HEK293 (cell line): ENCODE data around the gene RHBDD2.
"Not testable (repeated sequence)": the region's sequence is repeated elsewhere in the genome, so short reads cannot be mapped to it uniquely, and the experiment has no call there.

Experiments
- KLF9 ChIP-seq: fragments of 450-650 bp; formaldehyde crosslinking; IDR thresholded peaks from 2 replicates; pipeline ENCODE4 v1.5.1; 2016; ENCODE audit warnings: missing biosample characterization, missing genetic modification characterization, low read depth
- ZNF16 ChIP-seq: fragments of 450-650 bp; formaldehyde crosslinking; IDR thresholded peaks from 2 replicates; pipeline ENCODE4 v1.5.1; 2016; ENCODE audit warnings: low read depth, missing biosample characterization, missing genetic modification characterization
- ZNF2 ChIP-seq: fragments of 450-650 bp; formaldehyde crosslinking; IDR thresholded peaks from 2 replicates; pipeline ENCODE4 v1.5.1; 2016; ENCODE audit warnings: missing biosample characterization, missing genetic modification characterization
- ZNF202 ChIP-seq: fragments of 450-650 bp; formaldehyde crosslinking; IDR thresholded peaks from 2 replicates; pipeline ENCODE4 v1.5.1; 2016; ENCODE audit warnings: missing biosample characterization, missing genetic modification characterization, borderline replicate concordance
- ZNF670 ChIP-seq: fragments of 450-650 bp; formaldehyde crosslinking; IDR thresholded peaks from 2 replicates; pipeline ENCODE4 v1.5.1; 2016; ENCODE audit warnings: missing biosample characterization, missing genetic modification characterization, low read depth
- ZNF837 ChIP-seq: fragments of 450-650 bp; formaldehyde crosslinking; IDR thresholded peaks from 2 replicates; pipeline ENCODE4 v1.5.1; 2016; ENCODE audit warnings: missing biosample characterization, missing genetic modification characterization
- TF ChIP-seq, protein P1 (sequence below): fragments of 450-650 bp; formaldehyde crosslinking; IDR thresholded peaks from 2 replicates; pipeline ENCODE4 v1.5.1; 2016; ENCODE audit warnings: missing biosample characterization, missing genetic modification characterization
- TF ChIP-seq, protein P2 (sequence below): fragments of 450-650 bp; formaldehyde crosslinking; IDR thresholded peaks from 2 replicates; pipeline ENCODE4 v1.5.1; 2016; ENCODE audit warnings: missing biosample characterization, missing genetic modification characterization
- TF ChIP-seq, protein P3 (sequence below): fragments of 450-650 bp; formaldehyde crosslinking; IDR thresholded peaks from 2 replicates; pipeline ENCODE4 v1.5.1; 2016; ENCODE audit warnings: missing biosample characterization, missing genetic modification characterization
- TF ChIP-seq, protein P4 (sequence below): fragments of 450-650 bp; formaldehyde crosslinking; IDR thresholded peaks from 2 replicates; pipeline ENCODE4 v1.5.1; 2016; ENCODE audit warnings: missing biosample characterization, missing genetic modification characterization
- TF ChIP-seq, protein P5 (sequence below): fragments of 450-650 bp; formaldehyde crosslinking; conservative IDR thresholded peaks from 2 replicates; pipeline ENCODE4 v1.5.1; 2016; ENCODE audit warnings: low read depth, missing biosample characterization, missing genetic modification characterization

DNA sequence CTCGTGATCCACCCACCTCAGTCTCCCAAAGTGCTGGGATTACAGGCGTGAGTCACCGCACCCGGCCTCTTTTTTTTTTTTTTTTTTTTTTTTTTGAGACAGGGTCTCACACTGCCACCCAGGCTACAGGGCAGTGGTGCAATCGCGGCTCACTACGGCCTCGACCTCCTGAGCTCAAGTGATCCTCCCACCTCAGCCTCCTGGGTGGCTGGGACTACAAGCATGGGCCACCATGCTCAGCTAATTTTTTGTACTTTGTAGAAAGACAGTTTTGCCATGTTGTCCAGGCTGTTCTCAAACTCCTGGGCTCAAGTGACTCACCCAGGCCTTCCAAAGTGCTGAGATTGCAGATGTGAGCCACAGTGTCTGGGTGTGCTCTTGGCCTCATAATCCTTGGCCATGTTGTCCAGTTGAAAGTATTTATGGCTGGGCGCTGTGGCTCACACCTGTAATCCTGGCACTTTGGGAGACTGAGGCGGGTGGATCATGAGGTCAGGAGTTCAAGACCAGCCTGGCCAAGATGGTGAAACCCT lies 24.0 kb upstream of the RHBDD2 start:
- TF ChIP-seq, protein P1, sequence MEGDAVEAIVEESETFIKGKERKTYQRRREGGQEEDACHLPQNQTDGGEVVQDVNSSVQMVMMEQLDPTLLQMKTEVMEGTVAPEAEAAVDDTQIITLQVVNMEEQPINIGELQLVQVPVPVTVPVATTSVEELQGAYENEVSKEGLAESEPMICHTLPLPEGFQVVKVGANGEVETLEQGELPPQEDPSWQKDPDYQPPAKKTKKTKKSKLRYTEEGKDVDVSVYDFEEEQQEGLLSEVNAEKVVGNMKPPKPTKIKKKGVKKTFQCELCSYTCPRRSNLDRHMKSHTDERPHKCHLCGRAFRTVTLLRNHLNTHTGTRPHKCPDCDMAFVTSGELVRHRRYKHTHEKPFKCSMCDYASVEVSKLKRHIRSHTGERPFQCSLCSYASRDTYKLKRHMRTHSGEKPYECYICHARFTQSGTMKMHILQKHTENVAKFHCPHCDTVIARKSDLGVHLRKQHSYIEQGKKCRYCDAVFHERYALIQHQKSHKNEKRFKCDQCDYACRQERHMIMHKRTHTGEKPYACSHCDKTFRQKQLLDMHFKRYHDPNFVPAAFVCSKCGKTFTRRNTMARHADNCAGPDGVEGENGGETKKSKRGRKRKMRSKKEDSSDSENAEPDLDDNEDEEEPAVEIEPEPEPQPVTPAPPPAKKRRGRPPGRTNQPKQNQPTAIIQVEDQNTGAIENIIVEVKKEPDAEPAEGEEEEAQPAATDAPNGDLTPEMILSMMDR (tag by site-specific recombination): not testable (repeated sequence)
- TF ChIP-seq, protein P2, sequence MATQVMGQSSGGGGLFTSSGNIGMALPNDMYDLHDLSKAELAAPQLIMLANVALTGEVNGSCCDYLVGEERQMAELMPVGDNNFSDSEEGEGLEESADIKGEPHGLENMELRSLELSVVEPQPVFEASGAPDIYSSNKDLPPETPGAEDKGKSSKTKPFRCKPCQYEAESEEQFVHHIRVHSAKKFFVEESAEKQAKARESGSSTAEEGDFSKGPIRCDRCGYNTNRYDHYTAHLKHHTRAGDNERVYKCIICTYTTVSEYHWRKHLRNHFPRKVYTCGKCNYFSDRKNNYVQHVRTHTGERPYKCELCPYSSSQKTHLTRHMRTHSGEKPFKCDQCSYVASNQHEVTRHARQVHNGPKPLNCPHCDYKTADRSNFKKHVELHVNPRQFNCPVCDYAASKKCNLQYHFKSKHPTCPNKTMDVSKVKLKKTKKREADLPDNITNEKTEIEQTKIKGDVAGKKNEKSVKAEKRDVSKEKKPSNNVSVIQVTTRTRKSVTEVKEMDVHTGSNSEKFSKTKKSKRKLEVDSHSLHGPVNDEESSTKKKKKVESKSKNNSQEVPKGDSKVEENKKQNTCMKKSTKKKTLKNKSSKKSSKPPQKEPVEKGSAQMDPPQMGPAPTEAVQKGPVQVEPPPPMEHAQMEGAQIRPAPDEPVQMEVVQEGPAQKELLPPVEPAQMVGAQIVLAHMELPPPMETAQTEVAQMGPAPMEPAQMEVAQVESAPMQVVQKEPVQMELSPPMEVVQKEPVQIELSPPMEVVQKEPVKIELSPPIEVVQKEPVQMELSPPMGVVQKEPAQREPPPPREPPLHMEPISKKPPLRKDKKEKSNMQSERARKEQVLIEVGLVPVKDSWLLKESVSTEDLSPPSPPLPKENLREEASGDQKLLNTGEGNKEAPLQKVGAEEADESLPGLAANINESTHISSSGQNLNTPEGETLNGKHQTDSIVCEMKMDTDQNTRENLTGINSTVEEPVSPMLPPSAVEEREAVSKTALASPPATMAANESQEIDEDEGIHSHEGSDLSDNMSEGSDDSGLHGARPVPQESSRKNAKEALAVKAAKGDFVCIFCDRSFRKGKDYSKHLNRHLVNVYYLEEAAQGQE (tag by site-specific recombination): not testable (repeated sequence)
- TF ChIP-seq, protein P3, sequence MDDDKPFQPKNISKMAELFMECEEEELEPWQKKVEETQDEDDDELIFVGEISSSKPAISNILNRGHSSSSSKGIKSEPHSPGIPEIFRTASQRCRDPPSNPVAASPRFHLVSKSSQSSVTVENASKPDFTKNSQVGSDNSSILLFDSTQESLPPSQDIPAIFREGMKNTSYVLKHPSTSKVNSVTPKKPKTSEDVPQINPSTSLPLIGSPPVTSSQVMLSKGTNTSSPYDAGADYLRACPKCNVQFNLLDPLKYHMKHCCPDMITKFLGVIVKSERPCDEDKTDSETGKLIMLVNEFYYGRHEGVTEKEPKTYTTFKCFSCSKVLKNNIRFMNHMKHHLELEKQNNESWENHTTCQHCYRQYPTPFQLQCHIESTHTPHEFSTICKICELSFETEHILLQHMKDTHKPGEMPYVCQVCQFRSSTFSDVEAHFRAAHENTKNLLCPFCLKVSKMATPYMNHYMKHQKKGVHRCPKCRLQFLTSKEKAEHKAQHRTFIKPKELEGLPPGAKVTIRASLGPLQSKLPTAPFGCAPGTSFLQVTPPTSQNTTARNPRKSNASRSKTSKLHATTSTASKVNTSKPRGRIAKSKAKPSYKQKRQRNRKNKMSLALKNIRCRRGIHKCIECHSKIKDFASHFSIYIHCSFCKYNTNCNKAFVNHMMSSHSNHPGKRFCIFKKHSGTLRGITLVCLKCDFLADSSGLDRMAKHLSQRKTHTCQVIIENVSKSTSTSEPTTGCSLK (tag by site-specific recombination): not testable (repeated sequence)
- not testable (repeated sequence) for TF ChIP-seq ZNF202; ZNF670 (tag by site-specific recombination); KLF9; ZNF16 (tag by site-specific recombination); ZNF837 (tag by site-specific recombination); ZNF2 (tag by site-specific recombination)
- TF ChIP-seq, protein P4, sequence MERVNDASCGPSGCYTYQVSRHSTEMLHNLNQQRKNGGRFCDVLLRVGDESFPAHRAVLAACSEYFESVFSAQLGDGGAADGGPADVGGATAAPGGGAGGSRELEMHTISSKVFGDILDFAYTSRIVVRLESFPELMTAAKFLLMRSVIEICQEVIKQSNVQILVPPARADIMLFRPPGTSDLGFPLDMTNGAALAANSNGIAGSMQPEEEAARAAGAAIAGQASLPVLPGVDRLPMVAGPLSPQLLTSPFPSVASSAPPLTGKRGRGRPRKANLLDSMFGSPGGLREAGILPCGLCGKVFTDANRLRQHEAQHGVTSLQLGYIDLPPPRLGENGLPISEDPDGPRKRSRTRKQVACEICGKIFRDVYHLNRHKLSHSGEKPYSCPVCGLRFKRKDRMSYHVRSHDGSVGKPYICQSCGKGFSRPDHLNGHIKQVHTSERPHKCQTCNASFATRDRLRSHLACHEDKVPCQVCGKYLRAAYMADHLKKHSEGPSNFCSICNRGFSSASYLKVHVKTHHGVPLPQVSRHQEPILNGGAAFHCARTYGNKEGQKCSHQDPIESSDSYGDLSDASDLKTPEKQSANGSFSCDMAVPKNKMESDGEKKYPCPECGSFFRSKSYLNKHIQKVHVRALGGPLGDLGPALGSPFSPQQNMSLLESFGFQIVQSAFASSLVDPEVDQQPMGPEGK (tag by site-specific recombination): not testable (repeated sequence)
- TF ChIP-seq, protein P5, sequence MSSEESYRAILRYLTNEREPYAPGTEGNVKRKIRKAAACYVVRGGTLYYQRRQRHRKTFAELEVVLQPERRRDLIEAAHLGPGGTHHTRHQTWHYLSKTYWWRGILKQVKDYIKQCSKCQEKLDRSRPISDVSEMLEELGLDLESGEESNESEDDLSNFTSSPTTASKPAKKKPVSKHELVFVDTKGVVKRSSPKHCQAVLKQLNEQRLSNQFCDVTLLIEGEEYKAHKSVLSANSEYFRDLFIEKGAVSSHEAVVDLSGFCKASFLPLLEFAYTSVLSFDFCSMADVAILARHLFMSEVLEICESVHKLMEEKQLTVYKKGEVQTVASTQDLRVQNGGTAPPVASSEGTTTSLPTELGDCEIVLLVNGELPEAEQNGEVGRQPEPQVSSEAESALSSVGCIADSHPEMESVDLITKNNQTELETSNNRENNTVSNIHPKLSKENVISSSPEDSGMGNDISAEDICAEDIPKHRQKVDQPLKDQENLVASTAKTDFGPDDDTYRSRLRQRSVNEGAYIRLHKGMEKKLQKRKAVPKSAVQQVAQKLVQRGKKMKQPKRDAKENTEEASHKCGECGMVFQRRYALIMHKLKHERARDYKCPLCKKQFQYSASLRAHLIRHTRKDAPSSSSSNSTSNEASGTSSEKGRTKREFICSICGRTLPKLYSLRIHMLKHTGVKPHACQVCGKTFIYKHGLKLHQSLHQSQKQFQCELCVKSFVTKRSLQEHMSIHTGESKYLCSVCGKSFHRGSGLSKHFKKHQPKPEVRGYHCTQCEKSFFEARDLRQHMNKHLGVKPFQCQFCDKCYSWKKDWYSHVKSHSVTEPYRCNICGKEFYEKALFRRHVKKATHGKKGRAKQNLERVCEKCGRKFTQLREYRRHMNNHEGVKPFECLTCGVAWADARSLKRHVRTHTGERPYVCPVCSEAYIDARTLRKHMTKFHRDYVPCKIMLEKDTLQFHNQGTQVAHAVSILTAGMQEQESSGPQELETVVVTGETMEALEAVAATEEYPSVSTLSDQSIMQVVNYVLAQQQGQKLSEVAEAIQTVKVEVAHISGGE (tag by site-specific recombination): not testable (repeated sequence)
